Calu3 (cell line): ENCODE data around the gene TRERF1. TPM values are rescaled to one million over a fixed set of nuclear protein-coding genes. Genes with fewer than 3 reads are reported as not detected.

ENCODE experiments used
- BruUV-seq: library from RNA; stranded (reverse); fragments of 400-500 nt; replicated peaks from 2 replicates; lab custom pipeline; 2021; lab: Mats Ljungman, UMichigan
- CTCF ChIA-PET: fragments of 300-600 bp; sonication (Branson Sonifier 250); formaldehyde crosslinking; loops from one replicate; lab custom pipeline; 2022; ENCODE audit warnings: antibody characterized with exemption; lab: Charles Lee
- DNase-seq: peaks from one replicate; pipeline ENCODE4 v3.0.0; 2022
- H3K27ac Mint-ChIP-seq: one replicate; pipeline ENCODE4 v1.8.0; 2022; ENCODE audit warnings: mixed read lengths; ENCODE audit not compliant: unreplicated experiment
- H3K27me3 Mint-ChIP-seq: one replicate; pipeline ENCODE4 v1.8.0; 2022; ENCODE audit warnings: mixed read lengths; ENCODE audit not compliant: unreplicated experiment
- H3K36me3 Mint-ChIP-seq: one replicate; pipeline ENCODE4 v1.8.0; 2022; ENCODE audit warnings: mild to moderate bottlenecking, moderate library complexity, mixed read lengths; ENCODE audit not compliant: insufficient read depth, unreplicated experiment
- H3K4me1 Mint-ChIP-seq: one replicate; pipeline ENCODE4 v1.8.0; 2022; ENCODE audit warnings: mild to moderate bottlenecking, low read depth, mixed read lengths; ENCODE audit not compliant: unreplicated experiment
- H3K4me3 Mint-ChIP-seq: one replicate; pipeline ENCODE4 v1.8.0; 2022; ENCODE audit warnings: mild to moderate bottlenecking, low read depth, moderate library complexity, mixed read lengths; ENCODE audit not compliant: unreplicated experiment
- H3K9me3 Mint-ChIP-seq: one replicate; pipeline ENCODE4 v1.8.0; 2022; ENCODE audit warnings: low read depth, mixed read lengths; ENCODE audit not compliant: unreplicated experiment
- CTCF ChIP-seq: fragments of 200-600 bp; IDR thresholded peaks from one replicate; pipeline ENCODE4 v1.8.0; 2022; ENCODE audit warnings: antibody characterized with exemption; ENCODE audit not compliant: unreplicated experiment
- intact Hi-C: fragments of 100-400 bp; cut with micrococcal nuclease; formaldehyde crosslinking; loops from one replicate; pipeline ENCODE4 v1.10.0; 2022; ENCODE audit not compliant: unreplicated experiment
- total RNA-seq: library from RNA; stranded (reverse); gene quantifications from 2 replicates; pipeline ENCODE4 v1.2.3, GENCODE V29; 2022

TRERF1 gene
- total RNA-seq, 1 experiment from 2014 or later, result 1.4 TPM

- Mint-ChIP-seq H3K4me3 (no peak overlapping the region), H3K9me3 (no peaks in the 10 kb centered on the region), H3K27me3 (no peaks in the 10 kb centered on the region), H3K36me3 (no peaks in the 10 kb centered on the region), H3K27ac (no peak overlapping the region), H3K4me1 (peaks cover 9% of the 10 kb centered on the region)
- no TSS peak for BruUV-seq
- intact Hi-C loops, result no loop called here
- no peak for TF ChIP-seq CTCF
- DNase-seq, result no peak
- CTCF ChIA-PET, result no interaction called here
Observed at GRCh38 chr6:42179261-42179944, 272.3 kb downstream of the TRERF1 start.

- no peaks in the 10 kb centered on the region for H3K27me3 Mint-ChIP-seq
- CTCF ChIA-PET, result no interaction called here
- no TSS peak for BruUV-seq
- no peaks in the 10 kb centered on the region for H3K9me3 Mint-ChIP-seq
- H3K27ac Mint-ChIP-seq, result no peak overlapping the region
- TF ChIP-seq CTCF, result no peak
- no peak for DNase-seq
- no peak overlapping the region for H3K4me3 Mint-ChIP-seq
- H3K4me1 Mint-ChIP-seq, result peaks cover 9% of the 10 kb centered on the region
- intact Hi-C loops, result no loop called here
- H3K36me3 Mint-ChIP-seq, result no peaks in the 10 kb centered on the region
Observed at GRCh38 chr6:42177514-42178364, 274.0 kb downstream of the TRERF1 start.

GRCh38 chr6:42176981-42177380 lies 274.7 kb downstream of the TRERF1 start:
- CTCF ChIA-PET, result no interaction called here
- intact Hi-C loops, result no loop called here
- H3K4me3 Mint-ChIP-seq, result no peak overlapping the region
- H3K27ac Mint-ChIP-seq, result no peak overlapping the region
- no peaks in the 10 kb centered on the region for H3K36me3 Mint-ChIP-seq
- no peak for TF ChIP-seq CTCF
- no peaks in the 10 kb centered on the region for H3K9me3 Mint-ChIP-seq
- no peaks in the 10 kb centered on the region for H3K27me3 Mint-ChIP-seq
- peaks cover 9% of the 10 kb centered on the region for H3K4me1 Mint-ChIP-seq
- DNase-seq, result no peak
- BruUV-seq, result no TSS peak

- no peak overlapping the region for H3K4me3 Mint-ChIP-seq
- H3K9me3 Mint-ChIP-seq, result no peaks in the 10 kb centered on the region
- peaks cover 9% of the 10 kb centered on the region for H3K4me1 Mint-ChIP-seq
- no peak overlapping the region for H3K27ac Mint-ChIP-seq
- no TSS peak for BruUV-seq
- TF ChIP-seq CTCF, result peak; percentile 28
- peak; percentile 18 for DNase-seq
- CTCF ChIA-PET, result interaction anchor here (0.7 to 1.2 kb wide), 3 partner anchors 33 to 44 kb away, joined by 3 to 6 read pairs (median 4); no protein-coding TSS in a partner anchor
- no peaks in the 10 kb centered on the region for H3K36me3 Mint-ChIP-seq
- H3K27me3 Mint-ChIP-seq, result no peaks in the 10 kb centered on the region
- intact Hi-C loops, result no loop called here
Observed at GRCh38 chr6:42175860-42176259, 275.9 kb downstream of the TRERF1 start.

Other genes with a start within 250 kb of the TRERF1 start
- 48.1 and 50.0 TPM in 2 replicates for gene MRPS10, start 234.1 kb downstream of the TRERF1 start, total RNA-seq
- 32.4 and 32.9 TPM in 2 replicates for gene UBR2, start 112.1 kb upstream of the TRERF1 start, total RNA-seq